HCT116 (cell line): ENCODE measurements around the gene MFN2. TPM values are rescaled to one million over a fixed set of nuclear protein-coding genes. Genes with fewer than 3 reads are reported as not detected.

ENCODE experiments used
- ATAC-seq: fragments of 200-7000 bp; cut with Tn5 transposase; 2 replicates; pipeline ENCODE4 v1.9.1; 2020; ENCODE audit warnings: mild to moderate bottlenecking, moderate library complexity
- BruUV-seq: library from RNA; stranded (reverse); fragments of 400-500 nt; replicated peaks from 2 replicates; lab custom pipeline; 2021; lab: Mats Ljungman, UMichigan
- CTCF ChIA-PET: fragments of 300-600 bp; sonication (Branson Sonifier 250); formaldehyde crosslinking; loops from one replicate; lab custom pipeline; 2021; ENCODE audit warnings: antibody characterized with exemption; lab: Charles Lee
- POLR2A ChIA-PET: fragments of 300-600, 350-600 bp; sonication (Branson Sonifier 250); formaldehyde crosslinking; loops from one replicate; lab custom pipeline; 2021; ENCODE audit warnings: antibody characterized with exemption; lab: Charles Lee
- RAD21 ChIA-PET, 2 experiments: fragments of 300-600 bp; sonication (Branson Sonifier 250); formaldehyde crosslinking; loops; one replicate each; lab custom pipeline; 2023; ENCODE audit warnings: low total read pairs in 2 of 2; ENCODE audit not compliant: uncharacterized antibody in 2 of 2, unreplicated experiment in 2 of 2, low non-redundant PET in 1 of 2; lab: Charles Lee
- DNase-seq: peaks from one replicate; pipeline ENCODE4 v3.0.0-alpha.2; 2010; ENCODE audit warnings: low read depth, low spot score
- H2AFZ ChIP-seq: fragments of 200-600 bp; shearing (Covaris generic), sonication (generic); 2 replicates; pipeline ENCODE4 v1.6.1; 2017; ENCODE audit warnings: low read depth, mixed run types, mixed read lengths, antibody characterized with exemption, low read length; ENCODE audit not compliant: poor library complexity, severe bottlenecking
- H3K27ac ChIP-seq: 2 replicates; pipeline ENCODE4 v1.5.1; 2012; ENCODE audit warnings: low read depth, low read length
- H3K27me3 ChIP-seq: fragments of 200-600 bp; sonication (generic); 2 replicates; pipeline ENCODE4 v1.6.1; 2016; ENCODE audit warnings: mixed run types, low read length, mixed read lengths; ENCODE audit not compliant: insufficient read depth
- H3K36me3 ChIP-seq, 2 experiments: fragments of 200-500 bp in 1 of 2; fragments of 200-600 bp in 1 of 2; sonication (Bioruptor generic) in 1 of 2; sonication (generic) in 1 of 2; 2 replicates each; pipeline versions ENCODE4 v1.5.1 to v1.6.1; 2014 to 2016; ENCODE audit warnings: low read length in 2 of 2, inconsistent platforms in 1 of 2, mixed read lengths in 1 of 2, mixed run types in 1 of 2; ENCODE audit not compliant: insufficient read depth in 2 of 2, control insufficient read depth in 1 of 2
- H3K4me1 ChIP-seq, 2 experiments: fragments of 200-600 bp in 1 of 2; sonication (generic) in 1 of 2; 2 replicates each; pipeline versions ENCODE4 v1.5.1 to v1.6.1; 2012 to 2017; ENCODE audit warnings: low read length in 2 of 2, inconsistent platforms in 1 of 2, mild to moderate bottlenecking in 1 of 2, mixed read lengths in 1 of 2, mixed run types in 1 of 2, moderate library complexity in 1 of 2; ENCODE audit not compliant: insufficient read depth in 2 of 2, control insufficient read depth in 1 of 2
- H3K4me2 ChIP-seq: fragments of 200-600 bp; sonication (generic); 2 replicates; pipeline ENCODE4 v1.6.1; 2017; ENCODE audit warnings: mixed run types, low read length, mixed read lengths
- H3K4me3 ChIP-seq, 2 experiments: fragments of 200-600 bp in 1 of 2; sonication (generic) in 1 of 2; replicated peaks in 1 of 2; 2 replicates each; pipeline ENCODE4 v1.5.1; 2011 to 2016; ENCODE audit warnings: low read length in 2 of 2, control low read depth in 1 of 2, low read depth in 1 of 2, mild to moderate bottlenecking in 1 of 2, mixed read lengths in 1 of 2, mixed run types in 1 of 2
- H3K79me2 ChIP-seq: fragments of 200-600 bp; sonication (generic); 2 replicates; pipeline ENCODE4 v1.6.1; 2017; ENCODE audit warnings: mild to moderate bottlenecking, mixed run types, low read length, moderate library complexity, mixed read lengths; ENCODE audit not compliant: insufficient read depth
- H3K9ac ChIP-seq: fragments of 200-600 bp; sonication (generic); 2 replicates; pipeline ENCODE4 v1.6.1; 2016; ENCODE audit warnings: low read length, mixed read lengths
- H3K9me2 ChIP-seq: fragments of 200-600 bp; sonication (generic), shearing (Covaris generic); 2 replicates; pipeline ENCODE4 v1.6.1; 2017; ENCODE audit warnings: mixed run types, mild to moderate bottlenecking, moderate library complexity; ENCODE audit not compliant: insufficient read depth
- H3K9me3 ChIP-seq, 2 experiments: fragments of 200-500 bp in 1 of 2; fragments of 200-600 bp in 1 of 2; sonication (Bioruptor generic) in 1 of 2; sonication (generic) in 1 of 2; 2 replicates each; pipeline ENCODE4 v1.6.1; 2014 to 2017; ENCODE audit warnings: low read length in 2 of 2, mixed read lengths in 2 of 2, inconsistent platforms in 1 of 2, low read depth in 1 of 2, mild to moderate bottlenecking in 1 of 2, mixed run types in 1 of 2, moderate library complexity in 1 of 2; ENCODE audit not compliant: control insufficient read depth in 1 of 2, insufficient read depth in 1 of 2
- H4K20me1 ChIP-seq: fragments of 200-600 bp; sonication (generic), shearing (Covaris generic); 2 replicates; pipeline ENCODE4 v1.6.1; 2017; ENCODE audit warnings: mixed run types, mild to moderate bottlenecking, moderate library complexity; ENCODE audit not compliant: insufficient read depth
- SIN3A ChIP-seq: IDR thresholded peaks from 2 replicates; pipeline ENCODE4 v1.6.1; 2012; ENCODE audit warnings: low read depth
- SRF ChIP-seq: IDR thresholded peaks from 2 replicates; pipeline ENCODE4 v1.6.1; 2012; ENCODE audit warnings: low read depth
- YY1 ChIP-seq: IDR thresholded peaks from 2 replicates; pipeline ENCODE4 v1.6.1; 2011; ENCODE audit warnings: low read length, low read depth, moderate library complexity, mild to moderate bottlenecking; ENCODE audit not compliant: insufficient replicate concordance; ENCODE audit errors: extremely low read depth
- intact Hi-C: fragments of 100-400 bp; cut with micrococcal nuclease; formaldehyde crosslinking; loops from 2 replicates; pipeline ENCODE4 v1.10.0; 2022
- total RNA-seq: library from RNA; stranded (reverse); gene quantifications from one replicate; pipeline ENCODE4 v1.2.1, GENCODE V29; 2021; ENCODE audit not compliant: unreplicated experiment
- TF ChIP-seq, protein P1 (sequence below): IDR thresholded peaks from 2 replicates; pipeline ENCODE4 v1.6.1; 2012; ENCODE audit warnings: low read depth

Gene MFN2
- total RNA-seq, 1 experiment from 2014 or later, result 83.0 TPM

DNA sequence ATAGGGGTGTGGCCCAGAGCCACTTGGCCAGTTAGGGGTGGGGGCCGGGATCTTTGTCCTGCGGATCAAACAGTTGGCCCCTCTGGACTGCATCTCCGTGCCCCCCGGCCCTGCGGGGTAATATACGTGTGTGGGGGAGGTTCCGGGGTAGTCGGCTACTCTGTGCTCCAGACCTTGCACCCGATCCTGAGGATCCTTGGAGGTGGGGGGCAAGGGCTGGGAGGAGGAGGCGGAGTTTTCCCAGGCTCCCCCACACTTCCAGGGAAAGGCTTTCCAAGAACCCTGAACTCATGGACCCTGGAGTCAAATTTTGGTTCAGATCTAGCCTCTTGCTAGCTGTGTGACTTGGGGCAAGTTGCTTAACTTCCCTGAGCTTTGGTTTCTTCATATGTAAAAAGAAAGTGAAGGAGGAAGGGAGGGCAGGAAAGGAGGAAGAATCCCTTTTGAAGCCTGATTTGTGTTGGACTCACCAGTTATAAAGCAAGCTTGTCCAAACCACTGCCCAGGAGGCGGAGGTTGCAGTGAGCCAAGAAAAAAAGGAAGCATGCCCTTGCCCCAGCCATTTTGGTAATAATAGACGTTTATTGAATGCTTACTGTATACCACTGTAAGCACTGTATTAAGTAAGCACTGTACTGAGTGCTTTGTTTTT is 39.7 kb downstream of the MFN2 start:
- peaks cover 3 to 8% of the 10 kb centered on the region in 2 experiments; a peak in 3 of 4 replicates for H3K36me3 ChIP-seq
- intact Hi-C loops, result no loop called here
- peak overlapping the region; percentile 91 to 95 for H3K4me3 ChIP-seq
- peaks cover 0 to 17% of the 10 kb centered on the region in 2 experiments; a peak in 2 of 4 replicates for H3K4me1 ChIP-seq
- TF ChIP-seq YY1 (no peak), SRF (no peak), SIN3A (no peak)
- TF ChIP-seq, protein P1, sequence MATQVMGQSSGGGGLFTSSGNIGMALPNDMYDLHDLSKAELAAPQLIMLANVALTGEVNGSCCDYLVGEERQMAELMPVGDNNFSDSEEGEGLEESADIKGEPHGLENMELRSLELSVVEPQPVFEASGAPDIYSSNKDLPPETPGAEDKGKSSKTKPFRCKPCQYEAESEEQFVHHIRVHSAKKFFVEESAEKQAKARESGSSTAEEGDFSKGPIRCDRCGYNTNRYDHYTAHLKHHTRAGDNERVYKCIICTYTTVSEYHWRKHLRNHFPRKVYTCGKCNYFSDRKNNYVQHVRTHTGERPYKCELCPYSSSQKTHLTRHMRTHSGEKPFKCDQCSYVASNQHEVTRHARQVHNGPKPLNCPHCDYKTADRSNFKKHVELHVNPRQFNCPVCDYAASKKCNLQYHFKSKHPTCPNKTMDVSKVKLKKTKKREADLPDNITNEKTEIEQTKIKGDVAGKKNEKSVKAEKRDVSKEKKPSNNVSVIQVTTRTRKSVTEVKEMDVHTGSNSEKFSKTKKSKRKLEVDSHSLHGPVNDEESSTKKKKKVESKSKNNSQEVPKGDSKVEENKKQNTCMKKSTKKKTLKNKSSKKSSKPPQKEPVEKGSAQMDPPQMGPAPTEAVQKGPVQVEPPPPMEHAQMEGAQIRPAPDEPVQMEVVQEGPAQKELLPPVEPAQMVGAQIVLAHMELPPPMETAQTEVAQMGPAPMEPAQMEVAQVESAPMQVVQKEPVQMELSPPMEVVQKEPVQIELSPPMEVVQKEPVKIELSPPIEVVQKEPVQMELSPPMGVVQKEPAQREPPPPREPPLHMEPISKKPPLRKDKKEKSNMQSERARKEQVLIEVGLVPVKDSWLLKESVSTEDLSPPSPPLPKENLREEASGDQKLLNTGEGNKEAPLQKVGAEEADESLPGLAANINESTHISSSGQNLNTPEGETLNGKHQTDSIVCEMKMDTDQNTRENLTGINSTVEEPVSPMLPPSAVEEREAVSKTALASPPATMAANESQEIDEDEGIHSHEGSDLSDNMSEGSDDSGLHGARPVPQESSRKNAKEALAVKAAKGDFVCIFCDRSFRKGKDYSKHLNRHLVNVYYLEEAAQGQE, result no peak
- TF ChIP-seq, all 23 proteins: peak for 0
- ChIA-PET RAD21 (no interaction called here), CTCF (interaction anchor here (1.0 to 1.9 kb wide), 3 partner anchors 11 to 112 kb away, joined by 3 to 5 read pairs (median 3); no protein-coding TSS in a partner anchor), POLR2A (interaction anchor here (1.0 to 4.2 kb wide), 5 partner anchors 25 to 111 kb away, joined by 3 to 70 read pairs (median 6); partner anchors contain the start of genes MFN2 and PLOD1)
- peaks cover 16% of the 10 kb centered on the region; the same call in 1 of the 2 replicates for H3K79me2 ChIP-seq
- H3K27me3 ChIP-seq, result no peaks in the 10 kb centered on the region
- H3K9me2 ChIP-seq, result no peaks in the 10 kb centered on the region
- BruUV-seq, result TSS peak; percentile 66
- no peak overlapping the region for H2AFZ ChIP-seq
- no peak for DNase-seq
- no peaks in the 10 kb centered on the region for H4K20me1 ChIP-seq
- peak; percentile 19 for ATAC-seq
- peak overlapping the region; percentile 85 for H3K9ac ChIP-seq
- no peaks in the 10 kb centered on the region for H3K9me3 ChIP-seq
- peak overlapping the region; percentile 90 for H3K4me2 ChIP-seq
- peak overlapping the region; percentile 73 for H3K27ac ChIP-seq
